Measurements from ENCODE around the gene ANXA3. TPM values are rescaled to one million over a fixed set of nuclear protein-coding genes. Genes with fewer than 3 reads are reported as not detected.

ANXA3 gene
- total RNA-seq, 1 experiment from 2014 or later, result 263 TPM

DNA sequence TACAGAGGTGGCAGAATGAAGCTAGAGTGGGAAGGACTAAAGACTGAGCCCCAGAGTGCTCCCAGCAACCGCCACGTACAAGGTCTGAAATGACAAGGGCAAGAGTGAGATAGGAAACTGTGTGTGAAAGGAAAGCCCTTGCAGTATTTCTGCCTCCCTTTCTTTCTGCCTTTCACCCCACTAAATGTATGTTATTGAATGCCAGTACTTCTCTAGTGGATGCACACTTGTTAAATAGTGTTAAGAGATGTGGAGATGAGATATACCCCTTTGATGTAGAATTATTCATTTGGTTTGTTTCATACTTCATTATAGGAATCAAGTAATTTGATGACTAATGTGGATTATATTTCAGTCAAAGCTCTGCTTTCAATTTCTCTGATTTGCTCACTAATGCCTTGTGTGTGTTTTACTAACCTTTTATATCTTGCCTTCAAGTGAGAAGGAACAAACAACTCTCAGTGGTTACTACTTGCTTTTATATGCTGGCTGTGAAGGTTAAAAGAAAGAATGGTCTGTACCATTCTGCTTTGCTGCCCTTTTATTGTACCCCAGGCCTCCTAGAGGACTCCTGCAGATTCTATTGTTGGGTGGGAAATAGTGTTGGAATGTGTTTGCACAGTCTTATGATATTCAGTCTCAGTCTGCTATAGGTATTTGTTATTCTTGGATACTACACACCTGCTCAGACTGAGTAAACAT is 8.0 kb upstream of the ANXA3 start:
- no peaks in the 10 kb centered on the region for H3K9me2 ChIP-seq (replicated peaks; ENCODE audit: low read length)
- no peaks in the 10 kb centered on the region for H3K36me3 ChIP-seq (ENCODE audit: low read depth, low read length)
- POLR2A ChIA-PET (ENCODE audit: unreplicated experiment), result interaction anchor here (0.6 kb wide), 1 partner anchor 681 kb away, joined by 5 read pairs; the partner anchor contains the start of gene MRPL1
- peak overlapping the region; percentile 72 for H3K27ac ChIP-seq (ENCODE audit: low read length)
- TF ChIP-seq EZH2 (IDR thresholded peaks at IDR 0.05; ENCODE audit: low read length, unreplicated experiment) (no peak), EZH2phosphoT487 (IDR thresholded peaks at IDR 0.05; ENCODE audit: borderline replicate concordance, low read length) (no peak)
- TF ChIP-seq, protein P1, sequence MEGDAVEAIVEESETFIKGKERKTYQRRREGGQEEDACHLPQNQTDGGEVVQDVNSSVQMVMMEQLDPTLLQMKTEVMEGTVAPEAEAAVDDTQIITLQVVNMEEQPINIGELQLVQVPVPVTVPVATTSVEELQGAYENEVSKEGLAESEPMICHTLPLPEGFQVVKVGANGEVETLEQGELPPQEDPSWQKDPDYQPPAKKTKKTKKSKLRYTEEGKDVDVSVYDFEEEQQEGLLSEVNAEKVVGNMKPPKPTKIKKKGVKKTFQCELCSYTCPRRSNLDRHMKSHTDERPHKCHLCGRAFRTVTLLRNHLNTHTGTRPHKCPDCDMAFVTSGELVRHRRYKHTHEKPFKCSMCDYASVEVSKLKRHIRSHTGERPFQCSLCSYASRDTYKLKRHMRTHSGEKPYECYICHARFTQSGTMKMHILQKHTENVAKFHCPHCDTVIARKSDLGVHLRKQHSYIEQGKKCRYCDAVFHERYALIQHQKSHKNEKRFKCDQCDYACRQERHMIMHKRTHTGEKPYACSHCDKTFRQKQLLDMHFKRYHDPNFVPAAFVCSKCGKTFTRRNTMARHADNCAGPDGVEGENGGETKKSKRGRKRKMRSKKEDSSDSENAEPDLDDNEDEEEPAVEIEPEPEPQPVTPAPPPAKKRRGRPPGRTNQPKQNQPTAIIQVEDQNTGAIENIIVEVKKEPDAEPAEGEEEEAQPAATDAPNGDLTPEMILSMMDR (conservative IDR thresholded peaks at IDR 0.05; ENCODE audit: low read depth, low read length), result no peak
- H3K4me3 ChIP-seq (ENCODE audit: low read length), result no peak overlapping the region
- CTCF ChIA-PET, result no interaction called here
- no peaks in the 10 kb centered on the region for H3F3A ChIP-seq (ENCODE audit: low read length, unreplicated experiment)
- ATAC-seq (peak; percentile 30), DNase-seq (peak; percentile 33)
- no peak overlapping the region for H2AFZ ChIP-seq (ENCODE audit: low read length)
- no peaks in the 10 kb centered on the region for H3K9me3 ChIP-seq (ENCODE audit: low read length)
- no peaks in the 10 kb centered on the region for H3K79me2 ChIP-seq (ENCODE audit: low read length)
- H3K4me1 ChIP-seq (ENCODE audit: insufficient read depth, low read length), result peaks cover 46% of the 10 kb centered on the region
- no peaks in the 10 kb centered on the region for H4K20me1 ChIP-seq (ENCODE audit: low read length)
- intact Hi-C loops (cut with micrococcal nuclease), result no loop called here
- no TSS peak for BruUV-seq (replicated peaks)
- H3K27me3 ChIP-seq (ENCODE audit: low read length), result no peaks in the 10 kb centered on the region
- peak overlapping the region; percentile 18; the same call in 1 of the 2 replicates for H3K4me2 ChIP-seq (ENCODE audit: low read length)
- H3K9ac ChIP-seq (ENCODE audit: low read length), result no peak overlapping the region

DNA sequence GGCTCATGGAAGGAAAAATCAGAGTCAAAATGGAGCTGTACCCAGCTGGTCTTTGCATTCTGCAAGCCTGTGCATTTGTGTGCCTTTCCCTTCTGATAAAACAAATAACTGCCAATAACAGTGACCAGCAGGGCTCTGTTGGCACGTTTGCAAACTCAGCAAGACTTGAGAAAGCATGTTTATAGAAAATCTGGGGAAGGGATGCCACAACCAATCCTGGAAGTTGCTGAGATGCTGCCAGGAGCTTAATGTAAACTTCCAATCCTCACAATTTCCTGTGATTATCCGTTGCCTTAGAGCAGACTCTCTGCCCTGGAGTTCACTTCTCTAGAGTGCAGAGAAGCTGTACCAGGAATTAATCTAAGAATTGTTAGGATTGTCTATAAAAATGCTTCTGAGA is 6.9 kb upstream of the ANXA3 start:
- H3F3A ChIP-seq (ENCODE audit: low read length, unreplicated experiment), result no peaks in the 10 kb centered on the region
- no peak overlapping the region for H3K4me2 ChIP-seq (ENCODE audit: low read length)
- BruUV-seq (replicated peaks), result no TSS peak
- no peaks in the 10 kb centered on the region for H3K9me2 ChIP-seq (replicated peaks; ENCODE audit: low read length)
- no peaks in the 10 kb centered on the region for H3K36me3 ChIP-seq (ENCODE audit: low read depth, low read length)
- no peaks in the 10 kb centered on the region for H3K27me3 ChIP-seq (ENCODE audit: low read length)
- H3K9me3 ChIP-seq (ENCODE audit: low read length), result no peaks in the 10 kb centered on the region
- H3K79me2 ChIP-seq (ENCODE audit: low read length), result no peaks in the 10 kb centered on the region
- intact Hi-C loops (cut with micrococcal nuclease), result no loop called here
- H3K4me3 ChIP-seq (ENCODE audit: low read length), result no peak overlapping the region
- no peak overlapping the region for H2AFZ ChIP-seq (ENCODE audit: low read length)
- TF ChIP-seq EZH2phosphoT487 (IDR thresholded peaks at IDR 0.05; ENCODE audit: borderline replicate concordance, low read length) (no peak), EZH2 (IDR thresholded peaks at IDR 0.05; ENCODE audit: low read length, unreplicated experiment) (no peak)
- TF ChIP-seq, protein P1 (conservative IDR thresholded peaks at IDR 0.05; ENCODE audit: low read depth, low read length), result no peak
- H4K20me1 ChIP-seq (ENCODE audit: low read length), result no peaks in the 10 kb centered on the region
- DNase-seq (no peak), ATAC-seq (peak; percentile 31)
- 0 out of 2 replicates have a peak overlapping the region, but pooled peaks have one; percentile 2 for H3K27ac ChIP-seq (ENCODE audit: low read length)
- ChIA-PET POLR2A (ENCODE audit: unreplicated experiment) (no interaction called here), CTCF (interaction anchor here (0.6 kb wide), 1 partner anchor 11 kb away, joined by 4 read pairs; no protein-coding TSS in a partner anchor)
- peaks cover 46% of the 10 kb centered on the region for H3K4me1 ChIP-seq (ENCODE audit: insufficient read depth, low read length)
- H3K9ac ChIP-seq (ENCODE audit: low read length), result no peak overlapping the region
